CD1c-positive myeloid dendritic cell (primary cell): ENCODE measurements around the gene ACTC1.

Experiments
- DNase-seq: peaks from one replicate; pipeline ENCODE4 v3.0.0-alpha.2; 2016; ENCODE audit errors: extremely low spot score

ACTC1 gene

DNA sequence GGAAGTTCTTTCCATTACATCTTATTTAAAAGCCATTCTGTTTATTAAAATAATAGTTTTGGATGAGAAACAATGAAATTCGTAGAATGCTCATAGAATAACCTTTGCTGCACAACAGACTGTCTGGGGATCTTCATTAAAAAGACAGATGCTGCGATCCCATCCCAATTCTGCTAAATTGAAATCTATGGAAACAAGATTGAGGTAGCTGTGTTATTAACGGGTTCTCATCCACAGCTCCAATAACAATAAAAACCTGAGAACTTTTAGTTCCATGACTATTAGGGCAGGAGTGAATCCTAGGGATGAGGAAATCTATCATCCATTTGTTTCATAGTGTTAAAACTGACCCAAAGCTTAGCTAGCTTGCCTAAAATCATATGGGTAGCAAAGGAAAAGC is 38.1 kb downstream of the ACTC1 start:
- DNase-seq = no peak

DNA sequence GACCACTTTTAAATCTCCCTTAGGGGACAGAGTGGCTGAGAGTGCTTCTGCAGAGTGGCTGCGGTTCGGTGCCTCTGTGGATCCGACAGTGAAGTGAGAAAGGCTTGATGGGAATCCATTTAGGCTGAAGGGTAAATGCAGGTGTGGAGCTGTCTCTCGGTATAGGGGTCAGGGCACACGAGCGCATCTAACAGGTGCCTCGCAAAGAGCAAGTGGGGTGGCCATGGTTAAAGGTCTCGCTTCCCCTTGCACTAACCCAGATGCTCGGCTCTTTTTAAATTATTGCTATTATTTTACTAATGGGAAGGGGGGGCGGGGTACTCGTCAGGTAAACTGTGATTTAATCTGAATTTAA is 40.0 kb downstream of the ACTC1 start:
- no peak for DNase-seq

- DNase-seq = no peak
Observed at GRCh38 chr15:34754674-34755418, 40.5 kb downstream of the ACTC1 start, which contains the start of gene GJD2. Gene GJD2 (minus strand): TSS chr15:34754998. CDS start chr15:34754488, 510 bp downstream.

- no peak for DNase-seq
Observed at GRCh38 chr15:34754171-34754601, 41.2 kb downstream of the ACTC1 start.

- DNase-seq = no peak
Observed at GRCh38 chr15:34753236-34753894, 42.0 kb downstream of the ACTC1 start.

DNA sequence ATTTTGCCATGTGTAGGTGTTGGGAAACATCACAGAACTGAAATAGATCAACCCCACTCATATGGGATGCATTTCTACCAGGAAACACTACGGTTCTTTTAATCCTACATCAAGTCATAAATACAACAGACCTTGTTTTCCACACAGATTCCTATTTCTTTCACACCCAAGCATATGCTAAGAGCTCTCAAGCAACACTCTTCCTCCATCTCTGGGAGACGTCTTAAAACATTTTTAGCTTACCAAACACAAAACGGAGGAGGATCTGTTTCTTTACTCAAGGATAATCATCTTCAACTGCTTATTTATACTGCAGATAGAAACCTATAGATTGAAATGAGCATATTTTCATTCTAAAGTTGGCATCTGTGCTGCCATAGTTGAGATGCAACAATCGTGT is 45.7 kb downstream of the ACTC1 start:
- DNase-seq = no peak
